ENCODE results near the gene ING1.
"Not testable (repeated sequence)": the region's sequence is repeated elsewhere in the genome, so short reads cannot be mapped to it uniquely, and the experiment has no call there.

The ING1 gene, protein sequence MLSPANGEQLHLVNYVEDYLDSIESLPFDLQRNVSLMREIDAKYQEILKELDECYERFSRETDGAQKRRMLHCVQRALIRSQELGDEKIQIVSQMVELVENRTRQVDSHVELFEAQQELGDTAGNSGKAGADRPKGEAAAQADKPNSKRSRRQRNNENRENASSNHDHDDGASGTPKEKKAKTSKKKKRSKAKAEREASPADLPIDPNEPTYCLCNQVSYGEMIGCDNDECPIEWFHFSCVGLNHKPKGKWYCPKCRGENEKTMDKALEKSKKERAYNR

DNA sequence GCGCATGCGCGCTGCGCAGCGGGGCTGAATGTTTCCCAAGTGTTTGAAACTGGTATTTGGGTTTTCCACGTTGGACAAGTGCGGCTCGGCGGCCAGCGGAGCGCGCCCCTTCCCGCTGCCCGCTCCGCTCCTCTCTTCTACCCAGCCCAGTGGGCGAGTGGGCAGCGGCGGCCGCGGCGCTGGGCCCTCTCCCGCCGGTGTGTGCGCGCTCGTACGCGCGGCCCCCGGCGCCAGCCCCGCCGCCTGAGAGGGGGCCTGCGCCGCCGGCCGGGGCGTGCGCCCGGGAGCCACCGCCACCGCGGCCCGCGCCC is at the start of gene ING1:
ING1 (plus strand) TSS at position 59 of the 311 bp plus-strand sequence. CDS start 450 bp downstream, outside the sequence.
- no peak for DNase-seq

DNA sequence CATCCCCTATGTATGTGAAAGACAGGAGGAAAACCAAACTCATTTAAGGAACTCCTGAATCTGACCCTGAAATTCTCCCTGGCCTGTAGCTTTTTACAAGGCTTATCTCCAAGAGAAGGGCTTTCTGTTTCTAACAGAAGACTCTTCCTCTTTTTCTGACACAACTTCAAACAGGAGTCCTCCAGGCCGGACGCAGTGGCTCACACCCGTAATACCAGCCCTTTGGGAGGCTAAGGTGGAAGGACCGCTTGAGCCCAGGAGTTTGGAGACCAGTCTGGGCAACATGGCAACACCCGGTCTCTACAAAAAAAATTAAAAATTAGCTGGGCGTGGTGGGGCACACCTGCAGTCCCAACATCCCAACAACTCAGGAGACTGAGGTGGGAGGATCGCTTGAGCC is 49.5 kb upstream of the ING1 start:
- DNase-seq, result no peak

DNA sequence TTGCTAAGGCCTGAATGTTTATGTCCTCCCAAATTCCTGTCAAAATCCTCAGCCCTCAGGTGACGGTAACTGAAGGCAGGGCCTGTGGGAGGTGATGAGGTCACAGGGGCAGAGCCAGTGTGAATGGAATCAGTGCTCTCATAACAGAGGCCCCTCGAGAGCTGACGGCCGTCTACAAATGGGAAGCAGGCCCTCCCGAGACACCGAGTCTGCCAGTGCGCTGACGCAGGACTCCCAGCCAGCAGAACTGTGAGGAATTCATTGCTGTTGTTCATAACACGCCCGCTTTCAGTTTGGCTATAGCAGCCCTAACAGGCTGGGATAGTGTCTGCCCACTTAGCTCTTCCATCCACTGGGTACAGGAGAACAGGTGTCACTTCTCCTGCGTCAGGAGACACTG is 48.8 kb upstream of the ING1 start:
- no peak for DNase-seq

DNA sequence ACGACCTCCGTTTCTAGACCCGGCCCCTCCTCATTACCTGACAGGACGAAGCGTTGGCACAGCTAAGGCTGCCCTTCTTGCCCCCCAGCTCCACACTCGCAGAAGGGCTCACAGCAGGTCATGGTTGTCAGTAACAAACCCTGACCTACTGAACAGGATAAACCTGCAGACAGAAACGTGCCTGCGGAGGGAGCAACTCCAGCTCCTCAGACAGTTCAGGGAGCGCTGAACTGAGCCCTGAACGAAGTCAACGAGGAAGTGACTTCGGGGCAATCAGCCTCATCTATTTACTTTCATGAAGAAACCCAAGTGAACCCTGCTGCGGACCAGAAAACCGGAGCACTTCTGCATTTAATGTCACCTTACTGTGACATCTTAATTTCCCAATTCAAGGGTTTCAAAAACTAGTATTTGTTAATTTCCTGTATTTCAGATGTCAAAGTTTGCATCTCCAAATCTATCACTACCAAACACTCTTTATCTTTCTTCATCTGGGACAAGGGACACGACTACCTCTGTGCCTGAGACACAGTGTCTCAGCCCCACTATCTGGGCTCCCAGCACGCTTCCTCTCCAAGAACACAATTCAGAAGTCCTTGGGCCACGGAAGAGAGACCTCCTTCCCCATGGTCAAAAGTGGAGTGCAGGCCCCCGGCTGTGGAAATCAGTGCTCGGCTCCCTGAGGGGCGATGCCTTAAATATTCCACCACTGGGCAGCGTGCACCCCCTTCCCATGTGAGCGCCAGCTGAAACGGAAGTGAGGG is 47.8 kb upstream of the ING1 start:
- DNase-seq, result no peak

DNA sequence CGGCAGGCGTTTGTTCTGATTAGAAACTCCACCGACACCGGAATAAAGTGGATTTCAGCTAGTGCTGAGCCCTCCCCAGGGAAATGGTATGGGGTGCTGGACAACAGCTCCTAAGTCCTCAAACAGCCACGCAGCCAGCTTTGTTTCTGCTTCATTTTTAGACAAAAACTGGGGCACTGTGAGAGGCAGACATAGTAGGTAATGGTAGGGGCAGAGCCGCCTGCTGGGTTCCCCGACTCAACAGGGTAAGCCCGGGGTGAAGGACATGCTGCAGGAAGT is 47.3 kb upstream of the ING1 start:
- no peak for DNase-seq

DNA sequence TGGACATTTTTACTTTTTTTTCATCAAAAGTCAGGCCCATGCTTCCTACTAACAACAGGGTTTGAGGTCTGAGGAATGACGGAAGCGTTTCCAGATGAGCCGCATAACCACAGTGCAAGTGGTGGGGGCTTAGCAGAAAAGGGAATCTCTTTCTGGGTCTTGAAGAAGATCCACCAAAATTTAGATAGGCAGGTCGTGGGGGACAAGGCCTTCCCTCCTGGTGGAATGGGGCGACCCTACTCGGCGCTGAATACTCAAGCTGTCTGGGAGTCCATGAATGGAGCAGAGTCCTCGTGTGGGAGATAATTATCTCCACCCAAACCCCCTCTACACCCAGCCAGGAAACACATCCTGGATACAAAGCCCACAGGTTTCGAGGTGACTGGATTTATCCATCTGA is 44.5 kb upstream of the ING1 start:
- no peak for DNase-seq

DNA sequence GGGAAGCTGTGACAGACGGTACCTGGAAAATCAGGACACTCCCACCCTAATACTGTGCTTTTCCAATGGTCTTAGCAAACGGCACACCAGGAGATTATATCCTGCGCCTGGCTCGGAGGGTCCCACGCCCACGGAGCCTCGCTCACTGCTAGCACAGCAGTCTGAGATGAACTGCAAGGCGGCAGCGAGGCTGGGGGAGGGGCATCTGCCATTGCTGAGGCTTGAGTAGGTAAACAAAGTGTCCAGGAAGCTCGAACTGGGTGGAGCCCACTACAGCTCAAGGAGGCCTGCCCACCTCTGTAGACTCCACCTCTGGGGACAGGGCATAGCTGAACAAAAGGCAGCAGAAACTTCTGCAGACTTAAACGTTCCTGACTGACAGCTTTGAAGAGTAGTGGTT is 43.7 kb upstream of the ING1 start:
- DNase-seq, result not testable (repeated sequence)

DNA sequence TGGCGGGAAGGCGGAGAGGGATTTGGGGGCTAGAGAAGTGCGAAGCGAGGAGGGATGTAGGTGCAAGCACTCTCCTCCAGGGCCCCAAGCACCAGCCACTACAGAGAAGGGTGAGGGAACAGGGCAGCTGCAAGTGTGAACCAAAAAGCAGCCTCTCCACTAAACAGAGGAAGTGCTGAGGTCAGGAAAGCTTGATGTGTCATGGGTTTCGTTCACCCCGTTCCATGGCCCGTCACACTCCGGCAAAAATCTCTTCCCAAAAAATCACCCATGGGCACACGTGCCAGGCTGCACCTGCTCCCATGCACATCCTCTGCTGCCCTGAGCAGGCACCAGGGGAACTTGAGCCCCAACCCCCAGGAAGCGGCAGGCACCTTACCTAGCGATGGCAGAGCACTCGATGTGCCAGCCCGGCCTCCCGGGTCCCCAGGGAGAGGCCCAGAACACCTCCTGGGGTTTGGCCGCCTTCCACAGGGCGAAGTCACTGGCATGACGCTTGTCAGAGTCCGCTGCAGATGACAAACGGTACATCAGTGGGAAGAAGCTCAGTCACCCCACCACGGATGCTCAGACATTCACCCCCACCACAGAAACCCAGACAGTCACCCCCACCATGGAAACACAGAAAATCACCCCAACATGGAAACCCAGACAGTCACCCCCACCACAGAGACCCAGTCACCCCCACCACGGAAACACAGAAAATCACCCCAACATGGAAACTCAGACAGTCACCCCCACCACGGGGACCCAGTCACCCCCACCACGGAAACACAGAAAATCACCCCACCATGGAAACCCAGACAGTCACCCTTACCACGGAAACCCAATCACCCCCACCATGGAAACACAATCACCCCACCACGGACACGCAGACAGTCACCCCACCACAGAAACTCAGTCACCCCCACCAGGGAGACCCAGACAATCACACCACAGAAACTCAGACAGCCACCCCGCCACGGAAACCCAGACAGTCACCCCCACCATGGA is 36.6 kb upstream of the ING1 start:
- DNase-seq, result no peak

DNA sequence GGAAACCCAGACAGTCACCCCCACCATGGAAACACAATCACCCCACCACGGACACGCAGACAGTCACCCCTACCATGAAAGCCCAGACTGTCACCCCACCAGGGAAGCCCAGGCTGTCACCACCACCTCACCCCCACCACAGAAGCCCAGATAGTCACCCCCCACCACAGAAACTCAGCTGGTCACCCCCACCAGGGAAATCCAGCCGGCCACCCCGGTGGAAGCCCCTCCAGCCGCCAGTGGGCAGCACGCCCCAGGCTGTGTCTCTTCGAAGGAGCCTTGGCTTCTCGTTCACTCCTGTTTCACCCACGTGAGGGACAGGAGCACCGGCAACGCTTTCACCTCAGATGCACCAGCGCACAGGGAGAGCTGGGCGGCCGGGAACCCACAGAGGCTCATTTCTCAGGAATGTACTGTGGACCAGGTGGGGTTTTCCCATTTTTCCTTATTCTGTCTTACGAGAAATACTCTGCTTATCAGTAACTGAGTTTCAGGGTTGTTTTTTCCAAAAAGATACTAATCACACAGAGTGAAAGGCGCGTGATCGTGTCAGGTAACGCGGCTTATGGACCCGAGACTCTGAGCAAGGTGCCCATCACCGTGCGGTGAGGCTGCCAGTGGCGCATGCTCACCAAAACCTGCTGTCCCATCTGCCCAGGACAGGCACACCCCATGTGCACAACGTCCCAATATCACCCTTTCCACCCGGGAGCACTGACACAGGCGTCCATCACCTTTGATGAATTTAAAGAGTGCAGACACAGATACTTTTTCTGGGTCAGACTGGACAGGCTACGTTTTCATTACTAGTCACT is 35.6 kb upstream of the ING1 start:
- DNase-seq, result no peak

DNA sequence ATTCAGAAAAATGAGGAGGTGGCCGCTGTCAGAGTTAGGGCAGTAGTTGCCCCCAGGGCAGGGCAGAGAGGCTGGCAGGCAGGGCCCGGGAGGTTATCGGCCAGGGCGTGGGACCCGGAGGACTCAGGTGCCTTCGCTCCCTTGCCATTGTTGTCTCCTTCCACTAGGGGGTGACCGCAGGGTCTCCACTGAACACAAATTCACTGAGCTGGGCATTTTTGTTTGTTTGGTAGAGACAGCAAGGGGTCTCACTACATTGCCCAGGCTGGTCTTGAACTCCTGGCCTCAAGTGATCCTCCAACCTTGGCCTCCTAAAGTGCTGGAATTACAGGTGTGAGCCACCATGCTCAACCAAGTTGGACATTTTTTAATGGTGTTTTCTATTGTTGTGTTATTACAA is 32.6 kb upstream of the ING1 start:
- DNase-seq, result no peak

DNA sequence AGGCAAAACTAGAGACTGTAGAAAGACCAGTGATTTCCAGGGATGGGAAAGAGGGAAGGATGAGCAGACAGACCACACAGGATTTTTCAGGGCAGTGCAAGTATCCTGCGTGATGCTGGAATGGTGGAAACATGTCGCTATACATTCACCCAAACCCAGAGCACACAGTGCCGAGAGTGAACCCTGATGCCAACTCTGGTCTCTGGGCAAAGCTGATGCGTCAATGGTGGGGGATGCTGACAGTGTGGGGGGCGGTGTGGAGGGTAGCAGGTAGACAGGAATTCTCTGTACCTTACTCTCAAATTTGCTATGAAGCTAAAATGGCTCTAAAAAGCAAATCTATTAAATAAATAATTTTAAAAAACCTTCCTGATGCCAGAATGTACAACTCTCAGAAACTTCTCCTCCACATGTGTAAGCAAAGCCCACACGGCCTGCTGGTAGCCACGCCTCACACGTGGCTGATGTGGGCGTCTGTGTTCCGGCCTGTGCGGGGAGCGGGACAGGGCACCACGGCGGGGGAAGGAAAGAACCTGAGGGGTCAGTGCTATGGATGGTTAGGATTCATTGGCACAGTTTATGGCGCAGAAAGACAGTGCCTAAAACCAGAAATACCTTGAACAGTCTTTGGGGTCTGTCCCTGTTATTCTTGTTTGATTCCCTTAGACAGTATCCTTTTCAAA is 31.5 kb upstream of the ING1 start:
- DNase-seq, result no peak

DNA sequence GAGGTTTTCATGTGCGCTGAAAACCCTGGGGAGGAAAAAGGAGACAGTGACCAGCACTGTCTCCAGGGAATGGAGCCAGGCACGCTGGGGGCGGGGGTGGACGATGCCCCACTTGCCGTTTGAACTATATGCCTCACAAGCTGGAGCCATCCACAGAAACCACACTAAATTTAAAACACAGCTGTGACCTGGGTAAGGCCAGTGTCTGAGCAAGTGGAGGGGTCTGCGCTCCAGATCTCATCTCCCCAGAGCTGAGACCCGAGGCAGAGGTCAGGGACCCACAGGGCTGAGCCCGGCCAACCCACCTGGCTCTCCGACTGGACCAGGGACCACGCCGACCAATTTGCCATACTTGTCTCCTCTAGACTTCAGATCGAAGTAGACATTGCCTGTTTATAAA is 30.8 kb upstream of the ING1 start:
- DNase-seq, result no peak

DNA sequence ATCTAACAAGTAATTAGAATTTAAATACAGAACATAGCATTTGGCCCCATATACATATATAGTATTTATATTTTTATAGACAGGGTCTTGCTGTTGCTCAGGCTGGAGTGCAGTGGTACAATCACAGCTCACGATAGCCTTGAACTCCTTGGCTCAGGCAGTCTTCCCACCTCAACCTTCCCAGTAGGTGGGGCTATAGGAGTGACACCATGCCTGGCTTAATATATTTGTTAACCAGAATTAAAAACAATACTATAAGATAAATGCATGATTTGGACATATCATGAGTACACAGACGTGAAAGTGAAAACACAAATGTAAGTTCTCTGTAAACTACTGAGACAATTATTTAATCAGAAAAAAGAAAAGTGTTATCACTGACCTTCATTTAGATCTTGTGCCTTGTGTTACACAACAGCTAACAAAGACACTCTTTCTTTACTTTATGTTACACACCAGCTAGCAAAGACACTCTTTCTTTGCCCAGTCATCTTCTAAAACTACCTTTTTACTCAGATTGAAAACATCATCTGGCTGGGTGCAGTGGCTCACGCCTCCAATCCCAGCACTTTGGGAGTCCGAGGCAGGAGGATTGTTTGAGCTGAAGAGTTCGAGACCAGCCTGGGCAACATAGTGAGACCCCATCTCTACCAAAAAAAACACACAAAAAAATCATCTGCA is 30.2 kb upstream of the ING1 start:
- no peak for DNase-seq

DNA sequence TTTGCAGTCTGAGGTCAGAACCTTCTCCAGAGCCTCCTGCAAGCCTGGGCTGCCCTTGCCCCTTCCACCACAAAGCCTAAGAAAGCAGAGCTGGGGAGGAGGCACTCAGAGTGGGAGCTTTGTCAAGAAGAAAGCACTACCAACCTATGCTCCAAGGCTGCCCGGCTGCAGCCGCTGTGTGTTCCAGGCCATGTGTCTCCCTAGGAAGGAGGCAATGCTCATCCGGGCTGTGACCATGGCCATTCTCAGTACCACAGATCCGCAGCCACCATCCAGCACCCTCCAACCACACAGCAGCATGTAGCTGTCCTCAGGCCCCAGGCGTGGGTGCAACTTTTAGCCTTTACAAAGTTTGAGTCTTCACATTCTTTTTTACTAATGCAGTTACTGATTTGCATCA is 29.6 kb upstream of the ING1 start:
- DNase-seq, result no peak

DNA sequence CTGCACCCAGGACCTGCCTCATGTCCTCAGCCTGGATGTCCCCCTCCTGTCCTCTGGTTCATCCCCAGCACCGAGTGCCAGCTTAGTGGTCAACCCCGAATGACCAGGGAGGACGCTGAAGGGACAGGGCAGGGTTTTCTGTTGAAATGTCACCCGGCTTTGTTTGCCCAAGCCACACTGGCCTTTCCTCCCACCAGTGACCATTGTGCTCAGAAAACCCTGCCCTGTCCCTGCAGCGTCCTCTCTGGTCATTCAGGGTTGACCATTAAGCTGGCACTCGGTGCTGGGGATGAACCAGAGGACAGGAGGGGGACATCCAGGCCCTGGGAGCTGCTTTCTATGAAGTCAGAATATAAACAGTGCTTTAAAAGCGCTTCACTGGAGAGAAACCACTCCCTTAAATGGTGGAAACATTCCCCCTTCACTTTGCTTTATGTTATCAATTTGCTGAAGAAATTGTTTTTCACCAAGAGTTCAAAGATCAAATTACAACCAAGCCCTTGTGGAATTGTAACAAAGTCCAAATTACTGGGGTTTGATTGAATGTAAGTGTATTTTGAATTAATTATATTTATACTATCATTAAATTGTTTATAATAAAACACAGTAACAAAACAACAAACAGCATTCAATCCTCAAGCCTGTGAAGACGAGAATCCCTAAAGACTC is 29.0 kb upstream of the ING1 start:
- no peak for DNase-seq

DNA sequence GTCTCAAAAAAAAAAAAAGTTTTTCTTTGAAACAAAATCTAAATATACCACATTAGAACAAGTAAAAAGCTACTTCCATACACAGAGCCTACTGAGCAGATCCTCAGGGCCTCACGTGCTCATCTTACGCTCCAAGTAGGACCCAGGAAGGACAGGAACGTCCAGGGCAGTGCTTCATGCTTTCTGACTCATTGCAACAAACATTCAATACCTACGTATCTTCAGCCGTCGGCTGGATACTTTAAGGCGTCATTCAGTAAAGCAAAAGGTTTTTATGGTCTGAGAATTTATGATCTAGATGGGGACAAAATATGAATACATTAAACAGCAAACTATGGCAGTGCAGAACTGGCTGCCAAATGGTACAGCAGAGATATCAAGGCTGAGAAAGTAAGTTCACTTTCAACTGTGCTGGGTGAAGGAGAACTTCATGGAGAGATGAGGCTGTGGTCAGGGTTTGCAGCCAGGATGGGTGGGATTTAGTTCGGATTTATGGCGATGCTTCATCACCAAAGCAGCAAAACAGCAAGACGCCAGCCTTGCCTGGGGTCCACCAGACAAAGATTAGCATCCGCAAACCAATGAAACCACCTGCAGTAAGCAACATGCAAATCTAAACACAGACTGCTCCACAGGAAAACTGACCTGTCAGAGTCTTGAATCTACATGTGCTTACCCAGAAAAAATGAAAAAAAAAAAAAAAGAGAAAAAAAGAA is 28.0 kb upstream of the ING1 start:
- no peak for DNase-seq

DNA sequence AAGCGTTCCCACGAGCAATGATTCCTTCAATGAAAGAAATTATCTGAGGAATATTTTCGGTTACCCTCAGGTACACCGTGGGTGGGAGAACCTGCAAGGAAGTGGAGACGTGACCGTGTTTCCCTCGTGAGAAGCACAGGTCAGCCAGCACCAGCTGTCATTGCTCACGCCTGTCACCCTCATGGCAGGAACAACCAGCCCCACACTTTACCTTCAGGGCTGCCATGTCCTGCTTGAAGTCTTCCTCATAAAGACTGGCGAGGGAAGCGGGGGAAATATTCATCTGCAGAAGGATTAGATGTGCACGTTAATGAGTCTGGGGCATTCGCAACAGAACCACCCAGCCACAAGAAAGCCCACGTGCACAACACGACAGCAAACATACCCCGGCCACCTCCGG is 25.8 kb upstream of the ING1 start:
- DNase-seq, result no peak

DNA sequence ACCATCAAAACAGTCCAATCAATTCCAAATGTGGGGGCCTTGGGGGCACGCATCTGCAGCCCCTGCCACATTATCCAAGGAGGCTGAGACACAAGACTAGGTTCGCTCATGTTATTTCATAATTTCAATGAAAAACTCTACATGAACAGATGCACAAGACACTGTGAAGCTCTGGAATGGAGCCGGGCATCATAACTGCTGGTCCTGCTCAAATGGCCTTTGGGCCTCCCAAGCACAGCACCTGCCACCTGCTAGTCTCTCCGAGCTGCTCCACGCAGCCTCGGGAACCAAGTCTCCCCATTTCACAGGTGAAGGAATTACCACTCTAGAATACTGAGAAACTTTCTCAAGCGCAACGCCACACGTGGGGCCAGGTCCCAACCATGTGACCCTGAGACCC is 24.5 kb upstream of the ING1 start:
- DNase-seq, result no peak

DNA sequence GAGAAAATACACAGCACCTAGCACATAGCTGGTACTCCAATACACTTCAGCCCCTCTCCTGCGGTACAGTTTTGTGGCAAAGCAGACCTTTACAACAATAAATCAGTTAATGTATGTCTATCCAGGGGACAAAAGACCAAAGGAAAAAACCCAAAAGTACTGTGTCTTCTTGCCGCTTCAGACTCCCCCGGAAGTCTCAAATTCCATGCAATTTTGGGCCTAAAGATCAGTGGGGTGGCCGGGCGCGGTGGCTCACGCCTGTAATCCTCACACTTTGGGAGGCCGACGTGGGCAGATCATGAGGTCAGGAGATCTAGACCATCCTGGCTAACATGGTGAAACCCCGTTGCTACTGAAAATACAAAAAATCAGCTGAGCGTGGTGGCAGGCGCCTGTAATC is 23.8 kb upstream of the ING1 start:
- no peak for DNase-seq

DNA sequence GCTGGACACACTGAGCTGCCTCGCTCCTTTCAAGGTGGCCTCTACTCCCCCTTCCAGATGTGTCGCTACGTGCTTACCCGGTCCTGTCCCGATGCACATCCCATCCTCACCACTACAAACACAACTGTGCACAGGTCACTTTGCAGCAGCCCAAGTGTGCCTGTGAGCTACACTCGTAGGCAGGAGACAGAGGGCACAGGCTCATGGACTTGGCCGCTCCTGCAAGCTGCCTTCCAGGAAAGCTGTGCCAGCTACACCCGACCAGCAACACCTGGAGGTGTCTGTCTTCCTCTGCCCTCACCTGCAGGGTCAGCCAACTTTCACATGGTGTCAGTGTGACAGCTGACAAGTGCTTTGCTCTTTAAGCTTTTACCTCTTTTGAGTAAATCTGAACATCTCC is 23.0 kb upstream of the ING1 start:
- no peak for DNase-seq

DNA sequence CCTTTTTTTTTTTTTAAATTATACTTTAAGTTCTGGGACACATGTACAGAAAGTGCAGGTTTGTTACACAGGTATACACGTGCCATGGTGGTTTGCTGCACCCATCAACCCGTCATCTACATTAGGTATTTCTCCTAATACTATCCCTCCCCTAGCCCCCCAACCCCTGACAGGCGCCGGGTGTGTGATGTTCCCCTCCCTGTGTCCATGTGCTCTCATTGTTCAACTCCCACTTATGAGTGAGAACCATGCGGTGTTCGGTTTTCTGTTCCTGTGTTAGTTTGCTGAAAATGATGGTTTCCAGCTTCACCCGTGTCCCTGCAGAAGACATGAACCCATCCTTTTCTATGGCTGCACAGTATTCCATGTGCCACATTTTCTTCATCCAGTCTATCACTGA is 17.7 kb upstream of the ING1 start:
- not testable (repeated sequence) for DNase-seq
